HFF-Myc (cell line): ENCODE data around the gene PALD1.

Experiments used
- DNase-seq: peaks from one replicate; pipeline ENCODE4 v3.0.0-alpha.2; 2011; ENCODE audit warnings: low read depth; ENCODE audit errors: extremely low read depth
- H3K4me3 ChIP-seq: replicated peaks from 2 replicates; pipeline ENCODE4 v1.5.1; 2011; ENCODE audit warnings: low read depth, mild to moderate bottlenecking, control low read depth, low read length
- CTCF ChIP-seq: IDR thresholded peaks from 2 replicates; pipeline ENCODE4 v1.5.1; 2012; ENCODE audit warnings: mild to moderate bottlenecking, low read depth, low read length, control low read depth; ENCODE audit errors: missing control alignments

The PALD1 gene

GRCh38 chr10:70537398-70538194 lies 59.0 kb downstream of the PALD1 start:
- no peak for DNase-seq
- no peak overlapping the region for H3K4me3 ChIP-seq
- peak; percentile 45 for TF ChIP-seq CTCF

GRCh38 chr10:70538195-70538520 lies 59.6 kb downstream of the PALD1 start:
- no peak for TF ChIP-seq CTCF
- no peak overlapping the region for H3K4me3 ChIP-seq
- DNase-seq = no peak

- no peak for DNase-seq
- no peak for TF ChIP-seq CTCF
- H3K4me3 ChIP-seq = no peak overlapping the region
These were observed 60.3 kb downstream of the PALD1 start for GRCh38 chr10:70538731-70539338.

GRCh38 chr10:70539471-70539870 lies 60.9 kb downstream of the PALD1 start:
- TF ChIP-seq CTCF = no peak
- DNase-seq = no peak
- no peak overlapping the region for H3K4me3 ChIP-seq

GRCh38 chr10:70540089-70540788 lies 61.7 kb downstream of the PALD1 start:
- H3K4me3 ChIP-seq = no peak overlapping the region
- TF ChIP-seq CTCF = peak; percentile 75
- no peak for DNase-seq

- no peak overlapping the region for H3K4me3 ChIP-seq
- DNase-seq = no peak
- TF ChIP-seq CTCF = no peak
These were observed 62.3 kb downstream of the PALD1 start for GRCh38 chr10:70540789-70541360.
